ENCODE results near the gene GLG1. TPM values are rescaled to one million over a fixed set of nuclear protein-coding genes. Genes with fewer than 3 reads are reported as not detected.

GLG1 gene
- total RNA-seq, 1 experiment from 2014 or later: 237 TPM

- Histone ChIP-seq H3K4me2 (ENCODE audit: low read length) (no peak overlapping the region), H3K79me2 (ENCODE audit: insufficient read depth, low read length) (peaks cover 47% of the 10 kb centered on the region), H3K9ac (ENCODE audit: low read length) (no peak overlapping the region), H3K27ac (ENCODE audit: low read depth, low read length) (no peak overlapping the region), H3K4me3 (replicated peaks in 1 of 2; ENCODE audit: low read depth in 1 of 2, low read length in 2 of 2) (no peak overlapping the region), H3K4me1 (ENCODE audit: control insufficient read depth in 1 of 2, insufficient read depth in 2 of 2, low read length in 2 of 2) (peaks cover 15 to 16% of the 10 kb centered on the region in 2 experiments), H3K27me3 (ENCODE audit: insufficient read depth, low read length) (no peaks in the 10 kb centered on the region), H3K36me3 (ENCODE audit: control insufficient read depth in 1 of 2, insufficient read depth in 2 of 2, low read length in 2 of 2) (peaks cover 6 to 19% of the 10 kb centered on the region in 2 experiments; a peak in 3 of 4 replicates), H3K9me3 (ENCODE audit: control insufficient read depth in 1 of 2, insufficient read depth in 1 of 2, low read depth in 1 of 2, low read length in 2 of 2) (no peaks in the 10 kb centered on the region), H2AFZ (ENCODE audit: low read depth, low read length, poor library complexity, severe bottlenecking) (no peak overlapping the region), H3K9me2 (ENCODE audit: insufficient read depth) (no peaks in the 10 kb centered on the region), H4K20me1 (ENCODE audit: insufficient read depth) (no peaks in the 10 kb centered on the region)
- no peak for ATAC-seq
- BruUV-seq (replicated peaks): no TSS peak
- no peak for TF ChIP-seq TCF7L2 (IDR thresholded peaks at IDR 0.05; ENCODE audit: borderline replicate concordance, extremely low read depth, insufficient read depth, insufficient read length)
- TF ChIP-seq MAX (IDR thresholded peaks at IDR 0.05): no peak
- TF ChIP-seq CTCF (IDR thresholded peaks at IDR 0.05 in 2 of 3, conservative IDR thresholded peaks at IDR 0.05 in 1 of 3; ENCODE audit: borderline replicate concordance in 1 of 3, insufficient read depth in 1 of 3, low read depth in 2 of 3, low read length in 2 of 3): no peak
- TF ChIP-seq ZBTB33 (IDR thresholded peaks at IDR 0.05; ENCODE audit: extremely low read depth, insufficient replicate concordance, low read length): no peak
- no peak for TF ChIP-seq CBX3 (IDR thresholded peaks at IDR 0.05; ENCODE audit: low read depth)
- TF ChIP-seq ATF3 (IDR thresholded peaks at IDR 0.05): no peak
- TF ChIP-seq POLR2A (IDR thresholded peaks at IDR 0.05; ENCODE audit: borderline replicate concordance, extremely low read depth, insufficient read depth, insufficient read length): no peak
- TF ChIP-seq YY1 (IDR thresholded peaks at IDR 0.05; ENCODE audit: extremely low read depth, insufficient replicate concordance, low read depth, low read length): no peak
- no peak for TF ChIP-seq ZNF274 (IDR thresholded peaks at IDR 0.05; ENCODE audit: low read depth, low read length)
- no peak for TF ChIP-seq EZH2 (IDR thresholded peaks at IDR 0.05)
- no peak for TF ChIP-seq JUND (IDR thresholded peaks at IDR 0.05)
- TF ChIP-seq EGR1 (IDR thresholded peaks at IDR 0.05; ENCODE audit: low read depth): no peak
- no peak for TF ChIP-seq ZFX (IDR thresholded peaks at IDR 0.05)
- ChIA-PET CTCF (no interaction called here), POLR2A (no interaction called here), RAD21 (ENCODE audit: low non-redundant PET in 1 of 2, low total read pairs in 2 of 2, uncharacterized antibody in 2 of 2, unreplicated experiment in 2 of 2) (no interaction called here)
- intact Hi-C loops (cut with micrococcal nuclease): no loop called here
- DNase-seq (ENCODE audit: low read depth, low spot score): no peak
Measured at GRCh38 chr16:74503412-74503811, 103.5 kb downstream of the GLG1 start.
